ENCODE results near the gene CELSR2. TPM values are rescaled to one million over a fixed set of nuclear protein-coding genes. Genes with fewer than 3 reads are reported as not detected.

CELSR2 gene
- total RNA-seq, 1 experiment from 2014 or later, result 6.9 TPM

DNA sequence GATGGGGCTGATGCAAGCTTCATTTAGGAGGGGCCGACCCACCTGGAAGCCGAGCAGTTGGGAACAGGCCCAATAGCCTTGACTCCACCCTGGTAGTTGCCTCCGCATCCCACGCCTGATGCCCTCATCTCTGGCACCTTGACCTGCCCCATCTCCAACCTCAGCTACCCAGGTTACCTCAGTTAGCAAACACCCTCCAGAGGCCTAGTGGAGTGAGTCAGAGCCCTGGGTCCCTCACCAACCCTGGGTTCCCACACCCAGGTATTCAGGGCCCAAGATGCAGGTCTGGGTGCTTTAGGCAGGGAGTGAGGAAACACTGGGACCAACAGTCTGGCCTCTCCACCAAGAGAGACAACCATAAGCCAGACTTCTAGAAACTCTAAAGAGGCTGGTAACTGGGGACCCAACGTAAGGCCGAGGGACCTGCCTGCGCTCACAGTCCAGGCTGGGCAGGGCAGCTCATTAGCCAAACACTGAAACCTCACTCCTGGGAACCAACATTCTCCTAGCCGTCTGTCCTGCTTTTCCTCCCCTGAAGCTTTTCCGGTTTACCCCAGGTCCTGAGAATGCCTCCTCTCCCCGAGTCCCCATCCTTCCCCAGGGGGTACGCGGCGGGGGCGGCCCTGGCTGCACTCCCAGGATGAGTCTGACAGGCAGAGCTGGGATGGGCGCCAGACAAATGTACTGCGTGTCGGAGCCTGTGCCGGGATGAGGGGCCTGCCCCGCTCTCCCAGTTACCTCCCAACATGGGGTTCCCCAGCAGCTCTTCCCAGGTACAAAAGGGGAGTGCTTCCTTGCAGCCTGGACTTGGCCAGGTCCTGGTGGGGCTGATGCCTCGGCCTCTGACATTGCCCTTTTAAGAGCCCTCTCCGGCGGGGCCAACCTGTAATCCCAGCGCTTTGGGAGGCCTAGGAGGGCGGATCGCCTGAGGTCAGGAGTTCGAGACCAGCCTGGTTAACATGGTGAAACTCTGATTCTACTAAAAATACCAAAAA lies 8.9 kb upstream of the CELSR2 start:
- peak; percentile 98 for DNase-seq (ENCODE audit: unreplicated experiment)
- no TSS peak for BruUV-seq (replicated peaks)
- H3K36me3 Mint-ChIP-seq (ENCODE audit: insufficient read depth, unreplicated experiment), result peaks cover 73% of the 10 kb centered on the region
- intact Hi-C loops (cut with micrococcal nuclease), result loop anchor here (1.0 kb wide), 3 partner anchors 9 to 39 kb away; partner anchors contain the start of gene CELSR2
- peak overlapping the region; percentile 69 for H3K27ac Mint-ChIP-seq (ENCODE audit: low read depth, unreplicated experiment)
- CTCF ChIA-PET, result interaction anchor here (0.6 to 3.0 kb wide), 19 partner anchors 9 to 171 kb away, joined by 3 to 12 read pairs (median 5); partner anchors contain the start of genes CELSR2 and SORT1
- H3K4me1 Mint-ChIP-seq (ENCODE audit: insufficient read depth, unreplicated experiment), result peaks cover 23% of the 10 kb centered on the region
- POLR2A ChIA-PET, result interaction anchor here (0.6 to 4.9 kb wide), 24 partner anchors 9 to 1103 kb away, joined by 3 to 68 read pairs (median 8); partner anchors contain the start of genes CELSR2, SARS1, SORT1 and TAF13
- no peaks in the 10 kb centered on the region for H3K9me3 Mint-ChIP-seq (ENCODE audit: unreplicated experiment)
- no peak for TF ChIP-seq CTCF (IDR thresholded peaks at IDR 0.05; ENCODE audit: unreplicated experiment)
- H3K27me3 Mint-ChIP-seq (ENCODE audit: insufficient read depth, unreplicated experiment), result no peaks in the 10 kb centered on the region
- H3K4me3 Mint-ChIP-seq (ENCODE audit: unreplicated experiment), result peak overlapping the region; percentile 2

DNA sequence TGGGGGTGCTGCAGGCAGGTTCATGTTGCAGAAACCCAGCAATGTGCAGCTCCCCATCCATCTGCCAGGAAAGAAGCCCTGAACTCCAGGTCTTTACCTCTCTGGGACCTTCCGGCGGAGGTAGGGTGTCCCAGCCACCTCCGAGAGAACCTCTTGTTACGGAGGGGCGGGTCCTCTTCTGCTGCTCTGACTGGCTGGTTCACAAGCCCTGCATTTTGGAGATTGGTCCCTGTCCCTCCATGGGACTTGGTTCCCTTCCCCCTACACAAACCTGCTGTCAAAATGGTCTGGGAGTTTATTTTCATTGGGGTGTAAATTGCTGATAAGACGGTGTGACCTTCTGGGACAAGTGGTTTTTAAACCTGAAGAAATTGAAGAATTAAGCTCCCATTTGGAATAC lies 8.0 kb upstream of the CELSR2 start:
- BruUV-seq (replicated peaks), result no TSS peak
- no peak for TF ChIP-seq CTCF (IDR thresholded peaks at IDR 0.05; ENCODE audit: unreplicated experiment)
- no peak overlapping the region for H3K4me3 Mint-ChIP-seq (ENCODE audit: unreplicated experiment)
- no peaks in the 10 kb centered on the region for H3K9me3 Mint-ChIP-seq (ENCODE audit: unreplicated experiment)
- intact Hi-C loops (cut with micrococcal nuclease), result no loop called here
- H3K27me3 Mint-ChIP-seq (ENCODE audit: insufficient read depth, unreplicated experiment), result no peaks in the 10 kb centered on the region
- ChIA-PET POLR2A (interaction anchor here (0.6 to 4.9 kb wide), 10 partner anchors 13 to 165 kb away, joined by 3 to 68 read pairs (median 18); partner anchors contain the start of genes SARS1, TAF13 and TMEM167B), CTCF (interaction anchor here (0.6 to 1.2 kb wide), 3 partner anchors 10 to 23 kb away, joined by 3 to 5 read pairs (median 3); no protein-coding TSS in a partner anchor)
- H3K36me3 Mint-ChIP-seq (ENCODE audit: insufficient read depth, unreplicated experiment), result peaks cover 64% of the 10 kb centered on the region
- H3K4me1 Mint-ChIP-seq (ENCODE audit: insufficient read depth, unreplicated experiment), result peaks cover 23% of the 10 kb centered on the region
- H3K27ac Mint-ChIP-seq (ENCODE audit: low read depth, unreplicated experiment), result no peak overlapping the region
- DNase-seq (ENCODE audit: unreplicated experiment), result no peak

DNA sequence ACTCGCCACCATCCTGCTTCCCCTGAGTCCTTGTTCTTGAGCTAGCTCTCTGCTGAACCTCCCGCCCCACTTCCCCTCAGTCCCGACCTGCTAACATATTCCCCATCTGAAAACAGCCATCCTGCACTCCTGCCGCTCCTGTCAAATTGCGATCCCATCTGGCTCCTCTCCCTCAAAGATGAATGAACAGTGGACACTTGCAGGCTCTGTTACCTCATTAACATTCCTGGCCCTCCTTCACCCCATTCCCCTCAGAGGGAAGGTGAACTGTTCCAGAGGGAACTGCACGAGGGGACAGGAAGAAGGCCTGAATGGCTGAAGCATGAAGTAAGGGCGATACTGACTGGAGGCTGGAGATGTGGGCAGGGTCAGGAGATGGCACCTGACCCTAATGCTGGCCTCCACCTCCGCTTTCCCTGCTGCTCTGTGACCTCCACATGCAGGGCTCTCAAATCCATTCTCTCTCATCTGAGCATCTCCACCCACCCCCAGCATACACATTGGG lies 7.4 kb upstream of the CELSR2 start:
- peak overlapping the region; percentile 30 for H3K4me3 Mint-ChIP-seq (ENCODE audit: unreplicated experiment)
- TF ChIP-seq CTCF (IDR thresholded peaks at IDR 0.05; ENCODE audit: unreplicated experiment), result no peak
- intact Hi-C loops (cut with micrococcal nuclease), result no loop called here
- ChIA-PET CTCF (interaction anchor here (1.0 kb wide), 1 partner anchor 22 kb away, joined by 5 read pairs; no protein-coding TSS in a partner anchor), POLR2A (interaction anchor here (0.6 to 4.9 kb wide), 10 partner anchors 12 to 165 kb away, joined by 3 to 68 read pairs (median 18); partner anchors contain the start of genes SARS1, TAF13 and TMEM167B)
- no peak for DNase-seq (ENCODE audit: unreplicated experiment)
- H3K27ac Mint-ChIP-seq (ENCODE audit: low read depth, unreplicated experiment), result no peak overlapping the region
- H3K36me3 Mint-ChIP-seq (ENCODE audit: insufficient read depth, unreplicated experiment), result peaks cover 59% of the 10 kb centered on the region
- no peaks in the 10 kb centered on the region for H3K9me3 Mint-ChIP-seq (ENCODE audit: unreplicated experiment)
- H3K4me1 Mint-ChIP-seq (ENCODE audit: insufficient read depth, unreplicated experiment), result peaks cover 23% of the 10 kb centered on the region
- H3K27me3 Mint-ChIP-seq (ENCODE audit: insufficient read depth, unreplicated experiment), result no peaks in the 10 kb centered on the region
- TSS peak; percentile 1 for BruUV-seq (replicated peaks)

DNA sequence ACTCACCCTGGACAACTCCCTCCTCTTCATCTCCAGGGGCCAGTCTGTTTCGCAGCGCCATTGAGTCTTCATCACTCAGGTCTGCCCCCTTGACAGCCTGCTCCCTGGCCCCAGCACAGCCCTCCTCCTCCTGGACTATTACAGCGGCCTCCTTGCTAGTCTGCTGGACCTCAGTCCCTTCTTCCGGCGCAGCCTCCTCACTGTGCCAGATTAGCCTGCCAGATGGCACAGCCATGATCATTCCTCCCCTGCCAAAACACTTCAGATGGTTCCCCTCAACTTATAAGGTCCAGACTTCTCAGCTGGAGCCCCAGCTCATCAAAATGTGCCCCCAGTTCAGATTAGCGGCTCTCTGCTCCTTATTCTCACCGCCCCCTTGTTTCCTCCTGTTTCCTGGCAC lies 7.0 kb upstream of the CELSR2 start:
- no TSS peak for BruUV-seq (replicated peaks)
- Mint-ChIP-seq H3K27ac (ENCODE audit: low read depth, unreplicated experiment) (no peak overlapping the region), H3K27me3 (ENCODE audit: insufficient read depth, unreplicated experiment) (no peaks in the 10 kb centered on the region), H3K9me3 (ENCODE audit: unreplicated experiment) (no peaks in the 10 kb centered on the region), H3K4me3 (ENCODE audit: unreplicated experiment) (no peak overlapping the region), H3K36me3 (ENCODE audit: insufficient read depth, unreplicated experiment) (peaks cover 54% of the 10 kb centered on the region), H3K4me1 (ENCODE audit: insufficient read depth, unreplicated experiment) (peaks cover 23% of the 10 kb centered on the region)
- intact Hi-C loops (cut with micrococcal nuclease), result no loop called here
- no peak for DNase-seq (ENCODE audit: unreplicated experiment)
- TF ChIP-seq CTCF (IDR thresholded peaks at IDR 0.05; ENCODE audit: unreplicated experiment), result no peak
- CTCF ChIA-PET, result no interaction called here
- POLR2A ChIA-PET, result interaction anchor here (0.8 to 4.9 kb wide), 2 partner anchors 18 to 29 kb away, joined by 4 to 68 read pairs; partner anchors contain the start of gene SARS1
